Retina (tissue), 1 donor: ENCODE measurements around the gene PDE10A.
A peak's percentile ranks its signal among the peaks of the same experiment; 100 is the strongest.
"Not testable (repeated sequence)": the region's sequence is repeated elsewhere in the genome, so short reads cannot be mapped to it uniquely, and the experiment has no call there.

Experiments used
- DNase-seq: peaks from one replicate; pipeline ENCODE4 v3.0.0-alpha.2; 2016

The PDE10A gene

GRCh38 chr6:165580136-165580535 lies 82.9 kb downstream of the PDE10A start:
- DNase-seq: no peak

GRCh38 chr6:165579151-165579550 lies 83.9 kb downstream of the PDE10A start:
- no peak for DNase-seq

- no peak for DNase-seq
Observed at GRCh38 chr6:165577556-165577955, 85.5 kb downstream of the PDE10A start.

- no peak for DNase-seq
Observed at GRCh38 chr6:165575158-165575549, 87.9 kb downstream of the PDE10A start.

- DNase-seq: no peak
Observed at GRCh38 chr6:165574220-165575157, 88.6 kb downstream of the PDE10A start.

- no peak for DNase-seq
Observed at GRCh38 chr6:165573671-165574070, 89.4 kb downstream of the PDE10A start.

GRCh38 chr6:165571721-165572132 lies 91.3 kb downstream of the PDE10A start:
- DNase-seq: no peak

- DNase-seq: no peak
Observed at GRCh38 chr6:165571068-165571682, 91.9 kb downstream of the PDE10A start.

- no peak for DNase-seq
Observed at GRCh38 chr6:165568326-165568725, 94.7 kb downstream of the PDE10A start.

- no peak for DNase-seq
Observed at GRCh38 chr6:165566088-165566828, 96.8 kb downstream of the PDE10A start.

- DNase-seq: no peak
Observed at GRCh38 chr6:165562421-165563090, 100.5 kb downstream of the PDE10A start.

GRCh38 chr6:165559632-165560031 lies 103.4 kb downstream of the PDE10A start:
- no peak for DNase-seq

- DNase-seq: not testable (repeated sequence)
Observed at GRCh38 chr6:165558097-165558496, 104.9 kb downstream of the PDE10A start.

- no peak for DNase-seq
Observed at GRCh38 chr6:165557674-165558073, 105.4 kb downstream of the PDE10A start.

- DNase-seq: no peak
Observed at GRCh38 chr6:165556116-165556843, 106.8 kb downstream of the PDE10A start.

- DNase-seq: not testable (repeated sequence)
Observed at GRCh38 chr6:165554644-165555043, 108.4 kb downstream of the PDE10A start.

GRCh38 chr6:165552248-165552736 lies 110.7 kb downstream of the PDE10A start:
- peak; percentile 8 for DNase-seq

GRCh38 chr6:165551828-165552227 lies 111.2 kb downstream of the PDE10A start:
- DNase-seq: peak; percentile 1

GRCh38 chr6:165548450-165548849 lies 114.6 kb downstream of the PDE10A start:
- no peak for DNase-seq

- DNase-seq: no peak
Observed at GRCh38 chr6:165545806-165546205, 117.2 kb downstream of the PDE10A start.

GRCh38 chr6:165543781-165544180 lies 119.3 kb downstream of the PDE10A start:
- DNase-seq: no peak

- DNase-seq: no peak
Observed at GRCh38 chr6:165536911-165537310, 126.1 kb downstream of the PDE10A start.
